Activated CD4-positive, alpha-beta memory T cell treated with anti-CD3 and anti-CD28 coated beads for 36 hours (primary cell): ENCODE measurements around the gene LILRB1. TPM values are rescaled to one million over a fixed set of nuclear protein-coding genes. Genes with fewer than 3 reads are reported as not detected.
"Not testable (repeated sequence)": the region's sequence is repeated elsewhere in the genome, so short reads cannot be mapped to it uniquely, and the experiment has no call there.

Experiments used
- CTCF ChIA-PET: fragments of 350-600 bp; sonication (Branson Sonifier 250); formaldehyde crosslinking; loops from one replicate; lab custom pipeline; 2021; ENCODE audit warnings: antibody characterized with exemption, inconsistent platforms; lab: Charles Lee
- POLR2A ChIA-PET: fragments of 350-600 bp; sonication (Branson Sonifier 250); formaldehyde crosslinking; loops from one replicate; lab custom pipeline; 2021; ENCODE audit warnings: antibody characterized with exemption; lab: Charles Lee
- DNase-seq: peaks from one replicate; pipeline ENCODE4 v3.0.0-alpha.2; 2020
- H3K27ac Mint-ChIP-seq: one replicate; pipeline ENCODE4 v1.8.0; 2021; ENCODE audit warnings: mixed read lengths
- H3K27me3 Mint-ChIP-seq: one replicate; pipeline ENCODE4 v1.8.0; 2021; ENCODE audit warnings: mixed read lengths
- H3K36me3 Mint-ChIP-seq: one replicate; pipeline ENCODE4 v1.8.0; 2021; ENCODE audit warnings: mixed read lengths
- H3K4me1 Mint-ChIP-seq: one replicate; pipeline ENCODE4 v1.8.0; 2021; ENCODE audit warnings: low read depth, mixed read lengths
- H3K4me3 Mint-ChIP-seq: one replicate; pipeline ENCODE4 v1.8.0; 2021; ENCODE audit warnings: mild to moderate bottlenecking, mixed read lengths
- H3K9me3 Mint-ChIP-seq: one replicate; pipeline ENCODE4 v1.8.0; 2021; ENCODE audit warnings: mixed read lengths
- intact Hi-C: fragments of 100-400 bp; cut with micrococcal nuclease; formaldehyde crosslinking; loops from one replicate; pipeline ENCODE4 v1.15.1; 2023
- total RNA-seq, 2 experiments: library from RNA; stranded (reverse); gene quantifications; one replicate each; pipeline ENCODE4 v1.2.3, GENCODE V29; 2021

Gene LILRB1
- total RNA-seq, 2 experiments from 2014 or later: not detected

GRCh38 chr19:54630782-54631181 lies 498 bp downstream of the LILRB1 start:
- Mint-ChIP-seq H3K4me3 (no peak overlapping the region), H3K27me3 (peaks cover 28% of the 10 kb centered on the region), H3K27ac (no peak overlapping the region), H3K4me1 (peaks cover 2% of the 10 kb centered on the region), H3K9me3 (no peaks in the 10 kb centered on the region), H3K36me3 (no peaks in the 10 kb centered on the region)
- DNase-seq: no peak
- CTCF ChIA-PET: no interaction called here
- POLR2A ChIA-PET: no interaction called here
- intact Hi-C loops: no loop called here

DNA sequence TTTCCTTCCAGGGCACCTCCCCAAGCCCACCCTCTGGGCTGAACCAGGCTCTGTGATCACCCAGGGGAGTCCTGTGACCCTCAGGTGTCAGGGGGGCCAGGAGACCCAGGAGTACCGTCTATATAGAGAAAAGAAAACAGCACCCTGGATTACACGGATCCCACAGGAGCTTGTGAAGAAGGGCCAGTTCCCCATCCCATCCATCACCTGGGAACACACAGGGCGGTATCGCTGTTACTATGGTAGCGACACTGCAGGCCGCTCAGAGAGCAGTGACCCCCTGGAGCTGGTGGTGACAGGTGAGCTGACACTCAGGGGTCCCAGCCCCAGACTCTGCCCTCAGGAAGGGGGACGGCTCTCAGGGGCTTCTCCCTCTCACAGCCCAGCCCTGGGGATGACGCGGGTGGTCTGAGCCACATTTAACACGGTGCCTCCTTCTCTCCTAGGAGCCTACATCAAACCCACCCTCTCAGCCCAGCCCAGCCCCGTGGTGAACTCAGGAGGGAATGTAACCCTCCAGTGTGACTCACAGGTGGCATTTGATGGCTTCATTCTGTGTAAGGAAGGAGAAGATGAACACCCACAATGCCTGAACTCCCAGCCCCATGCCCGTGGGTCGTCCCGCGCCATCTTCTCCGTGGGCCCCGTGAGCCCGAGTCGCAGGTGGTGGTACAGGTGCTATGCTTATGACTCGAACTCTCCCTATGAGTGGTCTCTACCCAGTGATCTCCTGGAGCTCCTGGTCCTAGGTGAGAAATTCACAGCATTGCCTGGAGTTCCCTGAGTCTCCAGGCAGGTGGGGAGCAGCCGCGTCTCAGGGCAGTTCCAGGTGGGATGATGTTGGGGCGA lies 1.4 kb downstream of the LILRB1 start:
- CTCF ChIA-PET: not testable (repeated sequence)

DNA sequence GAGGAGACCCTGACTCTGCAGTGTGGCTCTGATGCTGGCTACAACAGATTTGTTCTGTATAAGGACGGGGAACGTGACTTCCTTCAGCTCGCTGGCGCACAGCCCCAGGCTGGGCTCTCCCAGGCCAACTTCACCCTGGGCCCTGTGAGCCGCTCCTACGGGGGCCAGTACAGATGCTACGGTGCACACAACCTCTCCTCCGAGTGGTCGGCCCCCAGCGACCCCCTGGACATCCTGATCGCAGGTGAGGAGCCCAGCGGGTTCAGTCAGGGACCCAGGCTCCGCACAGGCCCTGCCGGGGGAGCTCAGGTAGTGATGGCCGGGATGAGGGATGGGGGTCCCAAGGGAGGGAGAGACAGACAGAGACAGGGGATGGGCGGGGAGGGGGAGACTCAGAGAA lies 2.2 kb downstream of the LILRB1 start:
- H3K36me3 Mint-ChIP-seq, DNase-seq, intact Hi-C loops, H3K4me1 Mint-ChIP-seq, H3K4me3 Mint-ChIP-seq, CTCF ChIA-PET, POLR2A ChIA-PET, H3K9me3 Mint-ChIP-seq, H3K27ac Mint-ChIP-seq: not testable (repeated sequence)
- peaks cover 25% of the 10 kb centered on the region for H3K27me3 Mint-ChIP-seq

More for the DNA sequence above, 1.4 kb downstream of the LILRB1 start:
- POLR2A ChIA-PET, intact Hi-C loops, H3K27ac Mint-ChIP-seq, H3K4me3 Mint-ChIP-seq, H3K4me1 Mint-ChIP-seq, H3K9me3 Mint-ChIP-seq, DNase-seq, H3K36me3 Mint-ChIP-seq: not testable (repeated sequence)
- peaks cover 25% of the 10 kb centered on the region for H3K27me3 Mint-ChIP-seq

GRCh38 chr19:54633401-54633800 lies 3.1 kb downstream of the LILRB1 start:
- intact Hi-C loops: no loop called here
- Mint-ChIP-seq H3K9me3 (no peaks in the 10 kb centered on the region), H3K36me3 (no peaks in the 10 kb centered on the region), H3K27me3 (peaks cover 22% of the 10 kb centered on the region), H3K4me3 (no peak overlapping the region), H3K4me1 (peaks cover 2% of the 10 kb centered on the region), H3K27ac (no peak overlapping the region)
- CTCF ChIA-PET: no interaction called here
- no peak for DNase-seq
- POLR2A ChIA-PET: no interaction called here

- H3K4me3 Mint-ChIP-seq: not testable (repeated sequence)
Observed at GRCh38 chr19:54636081-54636480, 5.8 kb downstream of the LILRB1 start.

DNA sequence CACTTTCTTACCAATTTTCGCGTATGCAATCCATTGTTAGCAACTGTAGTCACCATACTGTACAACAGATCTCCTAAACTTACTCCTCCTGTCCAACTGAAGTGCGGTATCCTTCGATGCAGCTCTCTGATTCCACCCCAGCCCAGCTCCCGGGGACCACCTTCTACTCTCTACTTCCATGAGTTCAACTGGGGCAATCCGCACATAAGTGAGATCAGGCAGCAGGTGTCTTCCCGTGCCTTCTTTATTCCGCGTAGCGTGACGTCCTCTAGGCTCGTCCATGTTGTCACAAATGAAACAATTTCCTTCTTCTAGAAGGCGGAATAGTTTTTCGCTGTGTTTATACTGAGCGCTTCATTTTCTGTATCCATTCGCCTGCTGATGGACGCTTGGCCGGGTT lies 8.4 kb downstream of the LILRB1 start:
- Mint-ChIP-seq H3K4me1 (no peaks in the 10 kb centered on the region), H3K36me3 (no peaks in the 10 kb centered on the region), H3K27ac (no peak overlapping the region), H3K4me3 (no peak overlapping the region), H3K27me3 (peaks cover 11% of the 10 kb centered on the region), H3K9me3 (no peaks in the 10 kb centered on the region)
- no peak for DNase-seq
- ChIA-PET POLR2A (no interaction called here), CTCF (no interaction called here)
- intact Hi-C loops: no loop called here

More at GRCh38 chr19:54636081-54636480, 5.8 kb downstream of the LILRB1 start:
- DNase-seq, H3K36me3 Mint-ChIP-seq, intact Hi-C loops, H3K4me1 Mint-ChIP-seq, H3K27ac Mint-ChIP-seq, CTCF ChIA-PET, POLR2A ChIA-PET, H3K9me3 Mint-ChIP-seq: not testable (repeated sequence)
- peaks cover 16% of the 10 kb centered on the region for H3K27me3 Mint-ChIP-seq

DNA sequence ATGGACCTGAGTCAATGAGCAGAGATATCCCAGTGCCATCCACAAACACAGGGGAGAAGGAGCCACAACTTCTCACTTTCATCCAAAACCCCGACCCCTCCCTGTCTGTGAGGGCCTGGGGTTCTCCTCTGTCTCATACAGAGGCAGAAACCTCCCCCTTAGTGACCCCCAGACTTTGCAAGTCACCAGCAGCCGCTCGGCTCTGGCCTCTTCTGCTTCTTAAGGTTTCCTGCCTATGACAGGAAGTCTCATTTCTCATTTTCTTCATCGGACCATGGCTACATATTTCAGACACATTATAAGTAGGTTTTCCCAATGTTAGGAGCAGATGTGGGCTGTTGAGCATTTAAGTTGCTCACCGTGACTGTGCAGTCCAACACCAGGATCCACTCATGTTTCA lies 12.7 kb downstream of the LILRB1 start:
- H3K4me3 Mint-ChIP-seq, POLR2A ChIA-PET, H3K27ac Mint-ChIP-seq: not testable (repeated sequence)

DNA sequence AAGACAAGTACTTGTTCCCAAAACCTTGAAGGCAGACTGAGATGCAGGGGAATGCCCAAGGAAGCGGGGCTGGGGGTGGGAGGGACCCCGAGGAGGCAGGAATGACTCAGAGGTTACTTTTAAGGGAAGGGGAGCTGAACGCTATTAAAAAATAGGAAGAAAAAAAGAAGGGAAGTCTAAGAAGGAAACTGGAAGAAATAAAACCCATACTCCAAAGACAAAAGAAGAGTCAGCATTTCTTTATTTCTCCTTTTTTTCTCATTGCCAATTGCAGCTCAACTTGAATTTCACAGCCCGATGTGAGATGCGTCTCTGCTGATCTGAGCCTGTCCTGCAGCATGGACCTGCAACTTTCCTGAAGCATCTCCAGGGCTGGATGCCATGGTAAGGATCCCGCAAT lies 13.3 kb downstream of the LILRB1 start:
- H3K4me1 Mint-ChIP-seq, H3K4me3 Mint-ChIP-seq, H3K36me3 Mint-ChIP-seq, H3K27me3 Mint-ChIP-seq, intact Hi-C loops, CTCF ChIA-PET, H3K27ac Mint-ChIP-seq, DNase-seq, H3K9me3 Mint-ChIP-seq, POLR2A ChIA-PET: not testable (repeated sequence)

More for the DNA sequence above, 12.7 kb downstream of the LILRB1 start:
- H3K9me3 Mint-ChIP-seq, H3K27me3 Mint-ChIP-seq, H3K36me3 Mint-ChIP-seq, DNase-seq, CTCF ChIA-PET, intact Hi-C loops, H3K4me1 Mint-ChIP-seq: not testable (repeated sequence)

GRCh38 chr19:54644056-54644455 lies 13.8 kb downstream of the LILRB1 start:
- Mint-ChIP-seq H3K4me3 (no peak overlapping the region), H3K27me3 (peaks cover 7% of the 10 kb centered on the region), H3K27ac (no peak overlapping the region), H3K4me1 (no peaks in the 10 kb centered on the region), H3K9me3 (no peaks in the 10 kb centered on the region), H3K36me3 (no peaks in the 10 kb centered on the region)
- ChIA-PET POLR2A (no interaction called here), CTCF (no interaction called here)
- intact Hi-C loops: no loop called here
- no peak for DNase-seq

- ChIA-PET CTCF (no interaction called here), POLR2A (no interaction called here)
- Mint-ChIP-seq H3K36me3 (no peaks in the 10 kb centered on the region), H3K4me1 (no peaks in the 10 kb centered on the region), H3K4me3 (no peak overlapping the region), H3K9me3 (no peaks in the 10 kb centered on the region), H3K27ac (no peak overlapping the region), H3K27me3 (peaks cover 3% of the 10 kb centered on the region)
- intact Hi-C loops: no loop called here
- no peak for DNase-seq
Observed at GRCh38 chr19:54646331-54646841, 16.1 kb downstream of the LILRB1 start.

DNA sequence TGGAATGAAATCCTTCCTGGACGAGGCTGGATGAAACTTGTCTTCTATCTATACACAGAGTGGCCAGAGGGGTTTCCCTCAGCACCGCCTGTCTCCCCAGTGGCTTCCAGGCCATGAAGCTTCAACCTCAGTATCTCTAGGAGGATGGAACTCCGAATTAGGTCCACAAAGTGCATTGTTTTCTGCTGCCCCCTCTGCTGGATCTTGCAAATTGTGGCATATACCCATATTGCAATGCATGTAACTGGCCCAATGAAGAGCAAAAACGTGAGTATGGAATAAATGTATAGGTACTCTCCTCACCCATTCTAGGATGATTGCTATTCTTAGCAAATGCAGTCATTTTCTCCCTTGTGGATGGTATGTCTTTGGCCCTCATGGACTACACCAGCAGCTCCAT lies 17.8 kb downstream of the LILRB1 start:
- CTCF ChIA-PET: interaction anchor here (1.7 kb wide), 1 partner anchor 170 kb away, joined by 4 read pairs; no protein-coding TSS in a partner anchor
- DNase-seq: no peak
- H3K4me3 Mint-ChIP-seq: no peak overlapping the region
- H3K9me3 Mint-ChIP-seq: no peaks in the 10 kb centered on the region
- no peaks in the 10 kb centered on the region for H3K4me1 Mint-ChIP-seq
- POLR2A ChIA-PET: no interaction called here
- H3K36me3 Mint-ChIP-seq: no peaks in the 10 kb centered on the region
- H3K27me3 Mint-ChIP-seq: peaks cover 6% of the 10 kb centered on the region
- intact Hi-C loops: no loop called here
- H3K27ac Mint-ChIP-seq: no peak overlapping the region

DNA sequence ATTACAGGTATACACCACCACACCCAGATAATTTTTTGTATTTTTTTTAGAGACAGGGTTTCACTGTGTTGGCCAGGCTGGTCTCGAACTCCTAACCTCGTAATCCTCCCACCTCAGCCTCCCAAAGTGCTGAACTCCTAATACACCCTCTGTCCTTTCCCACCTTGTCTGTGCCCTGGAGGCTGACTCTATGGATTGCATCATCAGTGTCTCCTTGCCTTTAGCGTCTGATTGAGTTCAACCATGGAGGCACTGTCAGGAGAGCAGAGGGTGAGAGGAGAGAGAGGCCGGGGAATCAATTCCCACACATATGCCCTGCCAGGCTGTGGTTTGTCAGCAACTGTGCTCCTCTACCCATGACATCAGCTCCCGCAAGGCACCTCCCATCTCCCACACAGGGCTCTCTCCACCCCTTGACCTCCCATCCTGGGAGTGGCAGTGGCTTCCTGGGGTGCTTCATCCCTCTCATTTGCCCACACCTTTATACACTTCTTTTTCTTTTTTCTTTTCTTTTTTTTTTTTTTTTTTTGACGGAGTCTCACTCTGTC lies 19.9 kb downstream of the LILRB1 start:
- Mint-ChIP-seq H3K4me3 (no peak overlapping the region), H3K4me1 (no peaks in the 10 kb centered on the region), H3K27ac (no peak overlapping the region), H3K36me3 (no peaks in the 10 kb centered on the region), H3K9me3 (no peaks in the 10 kb centered on the region), H3K27me3 (peaks cover 6% of the 10 kb centered on the region)
- CTCF ChIA-PET: no interaction called here
- POLR2A ChIA-PET: no interaction called here
- DNase-seq: no peak
- intact Hi-C loops: no loop called here
